ENCODE results near the gene IL1RAPL2. TPM values are rescaled to one million over a fixed set of nuclear protein-coding genes. Genes with fewer than 3 reads are reported as not detected.

The IL1RAPL2 gene
- total RNA-seq, 2 donors from 2014 or later: not detected

DNA sequence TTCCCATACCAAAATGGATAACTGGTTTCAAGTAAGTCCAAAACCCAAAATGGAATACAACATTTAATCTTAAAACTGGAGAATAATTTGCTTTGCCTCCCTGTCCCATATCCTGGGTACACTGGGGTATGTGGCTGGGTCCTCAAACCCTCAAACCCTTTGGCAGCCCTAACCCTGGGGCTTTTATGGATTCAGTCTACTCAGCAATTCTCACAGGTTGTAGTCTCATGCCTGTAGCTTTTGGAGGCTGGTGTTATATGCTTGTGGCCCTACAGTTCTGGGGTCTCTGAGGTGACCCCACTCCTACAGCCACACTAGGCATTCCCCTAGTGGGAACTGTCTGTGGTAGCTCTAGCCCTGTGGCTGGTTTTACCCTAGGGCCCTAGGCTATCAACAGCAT lies 1145.8 kb downstream of the IL1RAPL2 start:
- Histone ChIP-seq H3K4me1 (no peaks in the 10 kb centered on the region), H3K36me3 (no peaks in the 10 kb centered on the region), H3K9me3 (no peaks in the 10 kb centered on the region), H3K27ac (no peak overlapping the region), H3K4me3 (no peak overlapping the region), H3K27me3 (no peaks in the 10 kb centered on the region)
- TF ChIP-seq, protein P1, sequence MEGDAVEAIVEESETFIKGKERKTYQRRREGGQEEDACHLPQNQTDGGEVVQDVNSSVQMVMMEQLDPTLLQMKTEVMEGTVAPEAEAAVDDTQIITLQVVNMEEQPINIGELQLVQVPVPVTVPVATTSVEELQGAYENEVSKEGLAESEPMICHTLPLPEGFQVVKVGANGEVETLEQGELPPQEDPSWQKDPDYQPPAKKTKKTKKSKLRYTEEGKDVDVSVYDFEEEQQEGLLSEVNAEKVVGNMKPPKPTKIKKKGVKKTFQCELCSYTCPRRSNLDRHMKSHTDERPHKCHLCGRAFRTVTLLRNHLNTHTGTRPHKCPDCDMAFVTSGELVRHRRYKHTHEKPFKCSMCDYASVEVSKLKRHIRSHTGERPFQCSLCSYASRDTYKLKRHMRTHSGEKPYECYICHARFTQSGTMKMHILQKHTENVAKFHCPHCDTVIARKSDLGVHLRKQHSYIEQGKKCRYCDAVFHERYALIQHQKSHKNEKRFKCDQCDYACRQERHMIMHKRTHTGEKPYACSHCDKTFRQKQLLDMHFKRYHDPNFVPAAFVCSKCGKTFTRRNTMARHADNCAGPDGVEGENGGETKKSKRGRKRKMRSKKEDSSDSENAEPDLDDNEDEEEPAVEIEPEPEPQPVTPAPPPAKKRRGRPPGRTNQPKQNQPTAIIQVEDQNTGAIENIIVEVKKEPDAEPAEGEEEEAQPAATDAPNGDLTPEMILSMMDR (IDR thresholded peaks at IDR 0.05): no peak
- DNase-seq (ENCODE audit: low spot score): no peak

DNA sequence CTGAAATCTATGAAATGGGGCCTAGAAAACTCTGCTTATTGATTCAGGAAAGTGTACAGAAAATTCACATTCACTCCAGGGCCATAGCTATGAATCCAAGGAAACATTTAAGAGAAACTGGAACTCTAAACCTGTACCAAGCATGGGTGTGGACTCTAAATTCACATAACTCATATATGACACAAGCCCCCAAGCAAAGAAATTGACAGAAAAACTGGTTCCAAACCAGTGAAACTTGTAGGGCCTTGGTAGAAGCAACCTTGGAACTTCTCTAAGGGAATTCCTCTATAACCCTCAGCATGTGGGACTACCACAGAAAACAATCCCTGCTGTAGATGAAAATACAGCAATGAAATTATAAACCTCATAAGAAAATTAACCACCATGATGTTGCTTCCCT lies 1149.7 kb downstream of the IL1RAPL2 start:
- Histone ChIP-seq H3K9me3 (no peaks in the 10 kb centered on the region), H3K27ac (no peak overlapping the region), H3K4me1 (no peaks in the 10 kb centered on the region), H3K27me3 (no peaks in the 10 kb centered on the region), H3K4me3 (no peak overlapping the region), H3K36me3 (no peaks in the 10 kb centered on the region)
- DNase-seq (ENCODE audit: low spot score): no peak
- TF ChIP-seq, protein P1 (IDR thresholded peaks at IDR 0.05): no peak

DNA sequence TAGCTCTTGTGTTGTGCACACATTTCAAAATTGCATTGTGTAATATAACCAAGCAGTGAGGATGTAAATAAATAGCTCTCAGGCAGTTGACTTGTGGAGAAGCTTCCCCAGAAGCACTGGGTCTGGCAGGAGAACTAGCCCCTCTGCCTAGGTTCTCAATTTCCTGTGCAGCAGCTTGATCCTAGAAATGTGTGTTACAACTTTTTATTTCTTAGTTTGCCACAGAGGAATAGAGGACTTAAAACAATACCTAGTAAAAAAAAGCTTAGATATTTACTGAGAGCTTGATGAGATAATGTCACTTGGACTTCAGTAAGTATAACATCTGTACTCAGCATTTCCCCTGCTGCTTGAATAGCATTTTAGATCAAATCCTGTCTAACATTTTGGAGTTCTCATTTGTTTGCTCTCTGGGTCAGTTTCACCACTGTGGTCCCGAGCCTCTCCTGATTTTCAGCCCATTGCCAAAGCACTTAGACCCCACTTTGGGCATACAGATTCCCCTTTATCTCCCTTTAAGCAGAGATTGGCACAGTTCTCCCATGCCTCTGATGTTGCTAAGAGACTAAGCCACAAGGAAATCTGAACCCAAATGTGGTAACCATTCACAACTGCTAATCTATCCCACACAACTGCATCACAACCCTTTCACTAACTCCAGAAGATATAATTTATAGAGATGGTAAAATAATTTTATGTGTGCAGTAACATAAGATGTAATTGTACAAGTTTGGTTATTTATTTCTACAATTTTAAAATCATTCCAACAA lies 1158.2 kb downstream of the IL1RAPL2 start:
- no peak overlapping the region for H3K4me3 ChIP-seq
- no peaks in the 10 kb centered on the region for H3K4me1 ChIP-seq
- no peak overlapping the region for H3K27ac ChIP-seq
- no peaks in the 10 kb centered on the region for H3K27me3 ChIP-seq
- TF ChIP-seq, protein P1 (IDR thresholded peaks at IDR 0.05): no peak
- H3K36me3 ChIP-seq: no peaks in the 10 kb centered on the region
- no peak for DNase-seq (ENCODE audit: low spot score)
- no peaks in the 10 kb centered on the region for H3K9me3 ChIP-seq

DNA sequence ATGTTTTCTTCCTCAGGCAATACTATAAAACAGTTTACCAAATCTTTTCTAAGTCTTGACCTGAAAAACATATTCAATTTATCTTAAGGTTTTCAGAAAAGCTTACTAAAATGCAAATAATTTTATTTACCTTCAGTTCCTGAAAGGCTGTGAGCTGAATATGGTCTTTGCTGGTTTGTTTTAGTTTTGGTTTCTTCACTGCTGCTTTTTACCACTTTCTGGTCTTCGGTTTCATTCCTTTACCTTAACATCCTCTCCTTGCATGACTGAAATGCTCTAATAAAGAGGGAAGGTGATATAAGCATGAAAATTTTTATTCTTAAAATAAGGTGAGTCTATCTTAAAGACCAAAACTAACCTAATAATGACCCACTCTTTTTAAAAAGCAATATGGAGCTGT lies 1159.2 kb downstream of the IL1RAPL2 start:
- H3K27ac ChIP-seq: no peak overlapping the region
- H3K4me3 ChIP-seq: no peak overlapping the region
- H3K9me3 ChIP-seq: no peaks in the 10 kb centered on the region
- TF ChIP-seq, protein P1 (IDR thresholded peaks at IDR 0.05): no peak
- no peaks in the 10 kb centered on the region for H3K27me3 ChIP-seq
- H3K4me1 ChIP-seq: no peaks in the 10 kb centered on the region
- no peaks in the 10 kb centered on the region for H3K36me3 ChIP-seq
- no peak for DNase-seq (ENCODE audit: low spot score)

DNA sequence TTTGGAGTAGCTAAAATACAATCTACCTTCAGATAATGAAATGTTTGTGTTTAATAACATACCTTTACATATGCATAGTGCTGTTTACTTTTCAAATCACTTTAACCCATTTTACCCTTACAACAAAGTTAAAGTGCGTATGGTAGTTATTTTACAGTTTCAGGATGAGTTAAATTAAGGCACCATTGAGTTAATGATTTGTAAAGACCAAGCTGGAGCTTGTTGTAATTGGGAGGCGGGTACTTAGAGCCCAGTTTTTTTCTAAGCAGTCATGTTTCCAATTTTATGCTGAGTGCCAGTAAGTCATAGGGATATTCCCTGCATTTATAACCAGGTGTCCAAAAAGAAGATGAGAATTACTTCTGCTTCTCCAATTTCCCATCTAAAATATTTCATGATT lies 1172.2 kb downstream of the IL1RAPL2 start:
- Histone ChIP-seq H3K9me3 (peaks cover 0 to 6% of the 10 kb centered on the region in 2 donors), H3K27me3 (no peaks in the 10 kb centered on the region), H3K4me1 (no peaks in the 10 kb centered on the region), H3K27ac (no peak overlapping the region), H3K4me3 (no peak overlapping the region), H3K36me3 (no peaks in the 10 kb centered on the region)
- TF ChIP-seq, protein P1 (IDR thresholded peaks at IDR 0.05): no peak
- no peak for DNase-seq (ENCODE audit: low spot score)

DNA sequence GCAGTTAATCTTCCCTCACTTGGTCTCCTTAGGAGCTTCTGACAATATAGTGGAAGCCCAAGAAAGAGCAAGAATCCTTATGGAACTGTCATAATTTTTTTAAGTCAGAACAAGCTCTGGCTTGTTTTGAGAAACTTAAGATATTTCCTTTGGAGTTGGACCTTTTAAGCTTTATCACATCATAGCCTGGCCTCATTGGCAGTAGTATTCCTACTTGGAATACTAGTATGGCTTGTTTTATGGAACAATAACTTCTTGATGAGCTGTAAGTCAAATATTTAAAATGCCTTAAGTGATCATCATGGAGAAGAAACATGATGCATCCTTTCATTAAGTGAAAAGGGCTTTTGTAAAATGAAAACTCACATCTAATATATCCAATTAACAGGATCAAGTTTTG lies 1178.3 kb downstream of the IL1RAPL2 start:
- Histone ChIP-seq H3K27ac (no peak overlapping the region), H3K4me3 (no peak overlapping the region), H3K36me3 (no peaks in the 10 kb centered on the region), H3K9me3 (no peaks in the 10 kb centered on the region), H3K4me1 (no peaks in the 10 kb centered on the region), H3K27me3 (no peaks in the 10 kb centered on the region)
- no peak for DNase-seq (ENCODE audit: low spot score)
- TF ChIP-seq, protein P1 (IDR thresholded peaks at IDR 0.05): no peak

Measured in right atrium auricular region (tissue), 2 donors.